Measurements from ENCODE around the gene TUBA1C. TPM values are rescaled to one million over a fixed set of nuclear protein-coding genes. Genes with fewer than 3 reads are reported as not detected.

TUBA1C gene
- total and polyA plus RNA-seq, 2 of the 4 experiments (the other 2 are of a cell fraction), result 1,420 to 2,555 TPM

DNA sequence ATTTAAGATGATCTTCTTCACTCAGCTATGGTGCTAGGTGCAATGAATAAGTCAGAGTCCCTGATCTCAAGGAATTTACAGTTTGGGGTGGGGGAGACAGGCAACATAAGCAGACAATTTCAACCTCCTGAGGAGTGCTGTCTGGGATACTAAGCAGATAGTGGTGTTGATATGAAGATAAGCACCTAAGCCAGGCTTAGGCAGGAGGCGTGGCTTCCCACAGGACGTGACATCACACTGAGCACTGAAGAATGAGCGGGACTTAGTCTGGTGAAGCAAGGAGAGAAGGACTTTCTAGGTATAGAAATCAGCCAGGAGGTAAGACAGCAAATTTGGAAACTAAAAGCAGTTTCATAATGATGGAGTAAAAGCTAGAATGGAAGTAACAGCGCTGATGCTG is 36.9 kb downstream of the TUBA1C start:
- Histone ChIP-seq H3K9ac (ENCODE audit: low read depth, low read length) (no peak overlapping the region), H2BK120ac (ENCODE audit: low read depth, low read length) (no peak overlapping the region)
- no peak for DNase-seq

More for the DNA sequence above, 36.9 kb downstream of the TUBA1C start:
- Histone ChIP-seq H3K56ac (ENCODE audit: extremely low read depth, insufficient read depth, low read length) (no peak overlapping the region), H2BK20ac (ENCODE audit: low read depth, low read length) (no peak overlapping the region), H2BK15ac (ENCODE audit: low read depth, low read length) (no peak overlapping the region), H2AK5ac (ENCODE audit: low read depth, low read length) (no peak overlapping the region), H2BK5ac (ENCODE audit: low read depth, low read length, poor library complexity, severe bottlenecking) (no peak overlapping the region), H2AFZ (replicated peaks; ENCODE audit: low read length, poor library complexity) (no peak overlapping the region), H3K4me1 (ENCODE audit: control insufficient read depth, insufficient read depth, low read length) (peaks cover 5% of the 10 kb centered on the region), H3K4me3 (ENCODE audit: insufficient read depth, low read depth, low read length) (no peak overlapping the region), H2AK9ac (replicated peaks; ENCODE audit: low read depth, low read length, poor library complexity) (no peak overlapping the region), H3K79me1 (ENCODE audit: low read depth in 1 of 2, low read length in 2 of 2) (no peaks in the 10 kb centered on the region), H3K23ac (ENCODE audit: low read depth, low read length) (no peak overlapping the region), H3K9me1 (ENCODE audit: insufficient read depth, low read length) (0 out of 2 replicates have a peak, but pooled peaks cover 4% of the 10 kb centered on the region), H3K18ac (ENCODE audit: low read depth, low read length) (no peak overlapping the region), H4K5ac (ENCODE audit: low read depth, low read length) (no peak overlapping the region), H3K27me3 (ENCODE audit: control insufficient read depth, insufficient read depth, low read length) (peaks cover 39% of the 10 kb centered on the region), H4K91ac (ENCODE audit: insufficient read depth, low read depth, low read length) (no peak overlapping the region), H3K4ac (ENCODE audit: low read depth, low read length) (no peak overlapping the region), H3K9me3 (ENCODE audit: control insufficient read depth, insufficient read depth, low read length) (no peaks in the 10 kb centered on the region; the same call in 1 of the 2 replicates), H3K4me2 (ENCODE audit: low read depth, low read length) (no peak overlapping the region), H4K20me1 (ENCODE audit: insufficient read depth, low read length) (no peaks in the 10 kb centered on the region), H4K8ac (ENCODE audit: low read depth in 2 of 2, low read length in 2 of 2) (no peak overlapping the region), H3K27ac (ENCODE audit: insufficient read depth, low read length) (no peak overlapping the region), H3K36me3 (ENCODE audit: control insufficient read depth, insufficient read depth, low read length) (no peaks in the 10 kb centered on the region), H3K14ac (replicated peaks; ENCODE audit: low read depth, low read length) (no peak overlapping the region)
- CTCF ChIA-PET, result no interaction called here
- 62% methylated on average over 3 of the region's 4 CpGs; no CpG with 5 or more reads in 1 of the 2 experiments for WGBS, 2 experiments (ENCODE audit: extremely low coverage in 2 of 2, insufficient read length in 1 of 2)
- in situ Hi-C loops (cut with MboI; ENCODE audit: low sequenced_read_pairs) (no loop called here), intact Hi-C loops (cut with micrococcal nuclease) (no loop called here), dilution Hi-C loops (cut with HindIII; ENCODE audit: low sequenced_read_pairs, unreplicated experiment) (no loop called here)
- TF ChIP-seq, protein P1, sequence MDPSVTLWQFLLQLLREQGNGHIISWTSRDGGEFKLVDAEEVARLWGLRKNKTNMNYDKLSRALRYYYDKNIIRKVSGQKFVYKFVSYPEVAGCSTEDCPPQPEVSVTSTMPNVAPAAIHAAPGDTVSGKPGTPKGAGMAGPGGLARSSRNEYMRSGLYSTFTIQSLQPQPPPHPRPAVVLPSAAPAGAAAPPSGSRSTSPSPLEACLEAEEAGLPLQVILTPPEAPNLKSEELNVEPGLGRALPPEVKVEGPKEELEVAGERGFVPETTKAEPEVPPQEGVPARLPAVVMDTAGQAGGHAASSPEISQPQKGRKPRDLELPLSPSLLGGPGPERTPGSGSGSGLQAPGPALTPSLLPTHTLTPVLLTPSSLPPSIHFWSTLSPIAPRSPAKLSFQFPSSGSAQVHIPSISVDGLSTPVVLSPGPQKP (IDR thresholded peaks at IDR 0.05; ENCODE audit: borderline replicate concordance, low read depth, low read length), result no peak
- TF ChIP-seq RCOR1 (IDR thresholded peaks at IDR 0.05; ENCODE audit: insufficient replicate concordance, low read length) (no peak), SMC3 (IDR thresholded peaks at IDR 0.05; ENCODE audit: low read depth, low read length) (no peak), MAZ (IDR thresholded peaks at IDR 0.05; ENCODE audit: borderline replicate concordance, low read depth, low read length) (no peak), FOS (IDR thresholded peaks at IDR 0.05; ENCODE audit: low read depth, low read length) (no peak)
- TF ChIP-seq, protein P2, sequence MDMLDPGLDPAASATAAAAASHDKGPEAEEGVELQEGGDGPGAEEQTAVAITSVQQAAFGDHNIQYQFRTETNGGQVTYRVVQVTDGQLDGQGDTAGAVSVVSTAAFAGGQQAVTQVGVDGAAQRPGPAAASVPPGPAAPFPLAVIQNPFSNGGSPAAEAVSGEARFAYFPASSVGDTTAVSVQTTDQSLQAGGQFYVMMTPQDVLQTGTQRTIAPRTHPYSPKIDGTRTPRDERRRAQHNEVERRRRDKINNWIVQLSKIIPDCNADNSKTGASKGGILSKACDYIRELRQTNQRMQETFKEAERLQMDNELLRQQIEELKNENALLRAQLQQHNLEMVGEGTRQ (IDR thresholded peaks at IDR 0.05; ENCODE audit: low read depth, low read length), result no peak
- TF ChIP-seq, protein P3, sequence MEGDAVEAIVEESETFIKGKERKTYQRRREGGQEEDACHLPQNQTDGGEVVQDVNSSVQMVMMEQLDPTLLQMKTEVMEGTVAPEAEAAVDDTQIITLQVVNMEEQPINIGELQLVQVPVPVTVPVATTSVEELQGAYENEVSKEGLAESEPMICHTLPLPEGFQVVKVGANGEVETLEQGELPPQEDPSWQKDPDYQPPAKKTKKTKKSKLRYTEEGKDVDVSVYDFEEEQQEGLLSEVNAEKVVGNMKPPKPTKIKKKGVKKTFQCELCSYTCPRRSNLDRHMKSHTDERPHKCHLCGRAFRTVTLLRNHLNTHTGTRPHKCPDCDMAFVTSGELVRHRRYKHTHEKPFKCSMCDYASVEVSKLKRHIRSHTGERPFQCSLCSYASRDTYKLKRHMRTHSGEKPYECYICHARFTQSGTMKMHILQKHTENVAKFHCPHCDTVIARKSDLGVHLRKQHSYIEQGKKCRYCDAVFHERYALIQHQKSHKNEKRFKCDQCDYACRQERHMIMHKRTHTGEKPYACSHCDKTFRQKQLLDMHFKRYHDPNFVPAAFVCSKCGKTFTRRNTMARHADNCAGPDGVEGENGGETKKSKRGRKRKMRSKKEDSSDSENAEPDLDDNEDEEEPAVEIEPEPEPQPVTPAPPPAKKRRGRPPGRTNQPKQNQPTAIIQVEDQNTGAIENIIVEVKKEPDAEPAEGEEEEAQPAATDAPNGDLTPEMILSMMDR (conservative IDR thresholded peaks at IDR 0.05; ENCODE audit: low read depth, low read length), result no peak
- POLR2A ChIA-PET (ENCODE audit: unreplicated experiment), result no interaction called here
- ATAC-seq (ENCODE audit: low read depth), result no peak
- BruUV-seq (replicated peaks), result no TSS peak

Data from IMR-90 (cell line).